GM23248 (cell line): Measurements from ENCODE around the gene COL27A1.

Experiments used
- EZH2 ChIP-seq: fragments of 200-600 bp; sonication (generic); IDR thresholded peaks from 2 replicates; pipeline ENCODE4 v1.6.1; 2018; ENCODE audit warnings: antibody characterized with exemption, mild to moderate bottlenecking; ENCODE audit not compliant: insufficient read depth, poor library complexity, severe bottlenecking
- EZH2phosphoT487 ChIP-seq: fragments of 200-600 bp; sonication (generic); IDR thresholded peaks from 2 replicates; pipeline ENCODE4 v1.6.1; 2018; ENCODE audit warnings: antibody characterized with exemption, moderate library complexity, mild to moderate bottlenecking, low read depth; ENCODE audit not compliant: insufficient read depth

DNA sequence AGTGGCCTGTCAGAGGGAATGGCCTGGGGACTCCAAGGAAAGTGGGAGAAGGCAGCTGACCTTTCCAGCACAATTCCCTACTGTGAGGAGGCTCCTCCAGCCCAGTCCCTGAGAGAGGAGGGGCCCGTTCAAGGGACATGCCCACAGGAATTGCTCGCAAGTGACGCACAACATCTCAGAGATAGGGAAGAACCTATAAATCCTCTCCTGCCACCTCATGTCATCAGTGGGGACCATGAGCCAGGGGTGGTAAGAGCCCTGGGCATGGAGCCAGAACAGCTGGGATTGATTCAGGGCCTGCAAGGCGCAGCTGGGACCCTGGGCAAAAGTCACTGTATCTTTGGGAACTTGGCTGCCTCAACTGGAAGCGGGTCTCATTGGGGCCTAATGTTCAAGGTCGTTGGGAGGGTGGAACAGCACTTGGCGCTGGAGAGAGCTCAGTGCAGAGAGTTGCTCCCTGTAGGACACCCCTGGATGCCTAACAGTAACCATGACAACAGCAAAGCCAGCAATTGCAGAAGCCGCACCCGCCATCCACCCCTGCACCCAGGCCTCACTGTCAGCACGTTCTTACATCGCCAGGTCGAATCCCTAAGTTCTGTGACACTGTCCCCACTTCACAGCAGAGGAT is 126.3 kb downstream of the COL27A1 start:
- TF ChIP-seq EZH2 (no peak), EZH2phosphoT487 (no peak)
